NCI-H2029 treated with DMSO at 0.1 percent for 48 hours (cell line): ENCODE data around the gene TLK1.
"Not testable (repeated sequence)": the region's sequence is repeated elsewhere in the genome, so short reads cannot be mapped to it uniquely, and the experiment has no call there.

Experiments
- DNase-seq: peaks from one replicate; lab custom pipeline; 2025; lab: John Stamatoyannopoulos, UW

Gene TLK1

GRCh38 chr2:171143670-171144062 is 17.0 kb downstream of the TLK1 start:
- no peak for DNase-seq

- DNase-seq, result no peak
Measured at GRCh38 chr2:171142398-171142797, 18.3 kb downstream of the TLK1 start.

GRCh38 chr2:171141320-171141719 is 19.4 kb downstream of the TLK1 start:
- no peak for DNase-seq

- DNase-seq, result no peak
Measured at GRCh38 chr2:171139860-171140259, 20.8 kb downstream of the TLK1 start.

GRCh38 chr2:171136024-171136423 is 24.7 kb downstream of the TLK1 start:
- no peak for DNase-seq

- DNase-seq, result no peak
Measured at GRCh38 chr2:171134624-171135230, 26.0 kb downstream of the TLK1 start.

- no peak for DNase-seq
Measured at GRCh38 chr2:171132086-171132485, 28.6 kb downstream of the TLK1 start.

- DNase-seq, result no peak
Measured at GRCh38 chr2:171128461-171128860, 32.2 kb downstream of the TLK1 start.

GRCh38 chr2:171124541-171124940 is 36.2 kb downstream of the TLK1 start:
- DNase-seq, result no peak

GRCh38 chr2:171109571-171109970 is 51.1 kb downstream of the TLK1 start:
- DNase-seq, result no peak

GRCh38 chr2:171109020-171109419 is 51.7 kb downstream of the TLK1 start:
- no peak for DNase-seq

- DNase-seq, result no peak
Measured at GRCh38 chr2:171107803-171108202, 52.9 kb downstream of the TLK1 start.

- DNase-seq, result no peak
Measured at GRCh38 chr2:171104379-171104778, 56.3 kb downstream of the TLK1 start.

- peak; percentile 81 for DNase-seq
Measured at GRCh38 chr2:171102802-171103201, 57.9 kb downstream of the TLK1 start.

- DNase-seq, result no peak
Measured at GRCh38 chr2:171100370-171100769, 60.3 kb downstream of the TLK1 start.

- no peak for DNase-seq
Measured at GRCh38 chr2:171098607-171099006, 62.1 kb downstream of the TLK1 start.

GRCh38 chr2:171095014-171095582 is 65.6 kb downstream of the TLK1 start:
- no peak for DNase-seq

- not testable (repeated sequence) for DNase-seq
Measured at GRCh38 chr2:171091517-171091916, 69.2 kb downstream of the TLK1 start.

GRCh38 chr2:171089489-171089888 is 71.2 kb downstream of the TLK1 start:
- DNase-seq, result no peak

GRCh38 chr2:171088057-171088834 is 72.4 kb downstream of the TLK1 start:
- no peak for DNase-seq

GRCh38 chr2:171087547-171087946 is 73.1 kb downstream of the TLK1 start:
- no peak for DNase-seq

GRCh38 chr2:171086352-171087290 is 74.1 kb downstream of the TLK1 start:
- no peak for DNase-seq
